Gastrocnemius medialis (tissue), 4 donors: ENCODE data around the gene PLS1.

Experiments used
- CTCF ChIP-seq, 5 experiments: fragments of 450-650 bp in 3 of 5; fragments of 200-600 bp in 2 of 5; sonication (generic) in 2 of 5; IDR thresholded peaks in 4 of 5; conservative IDR thresholded peaks in 1 of 5; 1 replicate in 4 of 5; 2 replicates in 1 of 5; pipeline ENCODE4 v1.5.1; 2016 to 2019; ENCODE audit warnings: antibody characterized with exemption in 5 of 5, mild to moderate bottlenecking in 3 of 5, moderate library complexity in 3 of 5
- POLR2A ChIP-seq, 2 donors: fragments of 450-650 bp; IDR thresholded peaks; one replicate each; pipeline ENCODE4 v1.6.1; 2017; ENCODE audit warnings: antibody characterized with exemption in 2 of 2, mild to moderate bottlenecking in 2 of 2, moderate library complexity in 2 of 2

DNA sequence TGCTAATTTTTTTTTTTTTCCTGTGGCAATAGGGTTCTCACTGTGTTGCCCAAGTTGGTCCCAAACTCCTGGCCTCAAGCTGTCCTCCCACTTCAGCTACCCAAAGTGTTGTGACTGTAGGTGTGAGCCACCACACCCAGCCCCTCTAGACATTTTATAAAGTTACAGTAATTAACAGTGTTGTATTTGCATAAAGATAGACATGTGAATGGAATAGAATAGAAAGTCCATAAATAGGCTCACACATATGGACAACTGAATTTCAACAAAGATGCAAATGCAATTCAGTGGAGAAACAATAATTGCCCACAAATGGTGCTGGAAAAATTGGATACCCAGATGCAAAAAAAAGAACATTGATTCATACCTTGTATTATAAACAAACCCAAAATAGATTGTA is 39.9 kb downstream of the PLS1 start:
- TF ChIP-seq CTCF (IDR thresholded peaks at IDR 0.05 in 4 of 5, conservative IDR thresholded peaks at IDR 0.05 in 1 of 5) (no peak), POLR2A (IDR thresholded peaks at IDR 0.05) (no peak)
